GM18520 (cell line): ENCODE data around the gene TRPV6.

Experiments
- ATAC-seq: cut with Tn5 transposase; IDR thresholded peaks from one replicate; pipeline ENCODE4 v1.9.1; 2021; ENCODE audit not compliant: unreplicated experiment

TRPV6 gene

GRCh38 chr7:142885311-142886230, at the start of gene TRPV6:
Gene TRPV6, minus strand, starts transcription at chr7:142885745.
- ATAC-seq: no peak

- no peak for ATAC-seq
Observed at GRCh38 chr7:142934056-142934455, 48.5 kb upstream of the TRPV6 start.

DNA sequence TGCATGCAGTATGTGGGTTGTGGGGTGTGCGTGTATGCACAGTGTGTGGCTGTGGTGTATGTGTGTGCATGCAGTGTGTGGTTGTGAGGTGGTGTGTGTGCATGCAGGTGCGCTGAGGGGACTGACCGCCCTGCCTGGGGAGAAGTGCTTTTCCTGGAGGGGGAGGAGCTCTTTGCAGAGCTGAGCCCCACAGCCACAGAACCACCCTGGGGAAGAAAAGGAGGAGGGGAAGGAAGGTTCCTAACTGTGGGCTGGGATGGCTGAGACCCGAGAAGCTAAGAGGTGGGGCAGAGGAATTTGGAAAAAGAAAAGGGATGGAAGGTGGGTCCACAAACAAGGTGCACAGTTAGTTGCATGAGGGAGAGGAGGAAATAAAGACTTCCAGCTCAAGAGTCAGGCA, 48.1 kb upstream of the TRPV6 start, which contains the start of gene TRPV5:
Gene TRPV5, minus strand, starts transcription at position 123 of the 400 bp plus-strand sequence. CDS start 287 bp downstream, outside the sequence.
- ATAC-seq: no peak

DNA sequence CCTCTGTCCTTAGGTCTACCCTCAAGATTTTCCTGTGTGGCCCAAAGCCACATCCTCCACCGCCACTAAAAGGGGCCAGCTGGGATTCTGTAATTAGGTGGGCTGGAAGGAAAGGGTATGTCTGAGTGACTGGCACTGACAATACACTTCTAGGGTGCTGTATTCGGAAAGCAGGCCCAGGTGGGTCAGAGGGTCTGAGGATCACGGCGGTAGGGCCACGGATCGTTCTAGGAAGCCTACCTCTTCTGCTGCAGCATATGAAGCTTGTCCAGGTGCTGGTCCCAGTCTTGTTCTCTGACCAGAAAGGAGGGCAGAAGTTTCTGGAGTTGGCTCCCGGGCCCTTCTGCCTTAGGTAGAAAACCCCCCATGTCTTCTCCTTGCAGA, 47.5 kb upstream of the TRPV6 start:
- ATAC-seq: no peak

GRCh38 chr7:142932386-142933091, 47.0 kb upstream of the TRPV6 start:
- no peak for ATAC-seq

GRCh38 chr7:142930126-142930730, 44.7 kb upstream of the TRPV6 start:
- no peak for ATAC-seq

DNA sequence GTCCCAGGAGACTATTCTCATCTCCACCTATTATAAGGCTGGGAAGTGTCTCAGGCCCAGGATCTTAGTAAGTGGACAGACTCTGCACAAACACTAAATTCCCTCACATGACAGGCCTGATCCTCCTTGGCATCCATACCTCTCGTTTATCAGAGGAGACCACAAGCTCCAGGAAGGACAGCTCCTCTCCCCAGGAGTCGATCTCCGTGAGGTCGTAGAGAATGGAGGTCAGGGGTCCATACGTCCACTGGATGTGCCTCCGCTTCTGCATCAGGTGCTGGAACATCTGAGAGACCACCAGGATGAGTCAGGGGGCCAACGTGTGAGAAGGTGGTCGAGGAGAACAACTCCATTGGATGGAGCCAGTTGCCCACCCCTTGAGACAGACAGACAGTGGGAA, 42.4 kb upstream of the TRPV6 start:
- no peak for ATAC-seq

DNA sequence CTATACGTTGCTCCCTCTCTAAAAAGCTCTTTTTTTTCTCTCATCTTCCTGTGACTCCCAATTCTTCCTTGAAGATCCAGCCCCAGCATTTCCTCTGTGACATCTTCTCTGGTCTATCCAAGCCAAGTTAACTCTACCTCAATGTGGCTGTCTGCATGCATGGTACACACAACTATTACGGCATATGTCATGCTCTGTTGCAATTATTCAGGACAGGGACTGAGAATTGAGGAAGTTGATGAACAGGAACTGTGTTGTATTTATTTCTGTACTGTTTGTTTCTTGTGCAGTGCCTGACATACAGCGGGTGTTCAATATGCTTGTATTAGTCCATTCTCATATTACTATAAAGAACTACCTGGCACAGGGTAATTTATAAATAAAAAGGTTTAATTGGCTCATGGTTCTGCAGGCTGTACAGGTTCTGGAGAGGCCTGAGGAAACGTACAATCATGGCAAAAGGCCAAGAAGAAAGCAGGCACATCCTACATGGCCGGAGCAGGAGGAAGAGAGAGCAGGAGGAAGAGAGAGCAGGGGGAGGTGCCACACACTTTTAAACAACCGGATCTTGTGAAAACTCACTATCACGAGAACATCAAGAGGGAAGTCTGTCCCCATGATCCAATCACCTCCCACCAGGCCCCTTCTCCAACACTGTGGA, 41.7 kb upstream of the TRPV6 start:
- no peak for ATAC-seq

- ATAC-seq: no peak
Observed at GRCh38 chr7:142925413-142925812, 39.9 kb upstream of the TRPV6 start.

DNA sequence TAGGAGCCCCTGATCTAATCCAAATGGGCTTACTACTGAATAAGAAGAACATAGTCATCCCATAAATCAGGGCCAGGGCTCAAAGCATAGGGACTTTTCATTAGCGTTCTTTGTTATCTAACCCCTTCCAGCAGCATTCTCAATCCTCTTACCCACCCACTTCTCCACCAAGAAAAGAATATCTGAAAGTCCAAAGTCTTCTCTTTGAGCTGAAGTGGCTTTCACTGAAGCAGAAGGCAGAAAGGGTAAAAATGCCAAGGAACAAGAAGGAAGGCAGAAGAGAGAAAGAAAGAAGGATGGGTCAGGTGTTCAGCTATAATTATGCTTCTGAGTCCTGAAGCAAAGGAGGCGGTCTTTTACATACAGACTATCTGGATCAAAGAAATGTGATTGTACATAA, 37.8 kb upstream of the TRPV6 start:
- ATAC-seq: no peak

DNA sequence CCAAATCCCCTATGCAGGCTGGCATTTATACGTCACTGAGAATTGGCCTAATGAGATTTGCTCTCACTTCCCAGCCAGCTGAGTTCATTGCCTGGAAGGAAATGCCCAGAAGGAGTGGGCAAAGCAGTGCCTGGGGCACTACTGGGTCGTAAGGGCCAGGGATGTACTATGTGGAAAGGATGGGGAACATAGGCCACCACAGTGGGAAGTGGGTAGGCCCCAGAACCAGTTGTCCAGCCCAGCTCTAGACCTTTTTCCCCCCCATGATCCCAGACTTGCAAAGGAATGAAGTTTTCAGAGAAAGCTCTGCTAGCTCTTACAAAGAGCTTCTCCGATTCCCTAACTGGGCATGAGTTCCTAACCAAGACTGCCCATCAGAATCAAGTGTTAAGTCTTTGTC, 34.1 kb upstream of the TRPV6 start:
- ATAC-seq: no peak

- no peak for ATAC-seq
Observed at GRCh38 chr7:142918901-142919300, 33.4 kb upstream of the TRPV6 start.

GRCh38 chr7:142917447-142917846, 31.9 kb upstream of the TRPV6 start:
- no peak for ATAC-seq

GRCh38 chr7:142916508-142916907, 31.0 kb upstream of the TRPV6 start:
- no peak for ATAC-seq

- no peak for ATAC-seq
Observed at GRCh38 chr7:142915315-142915714, 29.8 kb upstream of the TRPV6 start.

DNA sequence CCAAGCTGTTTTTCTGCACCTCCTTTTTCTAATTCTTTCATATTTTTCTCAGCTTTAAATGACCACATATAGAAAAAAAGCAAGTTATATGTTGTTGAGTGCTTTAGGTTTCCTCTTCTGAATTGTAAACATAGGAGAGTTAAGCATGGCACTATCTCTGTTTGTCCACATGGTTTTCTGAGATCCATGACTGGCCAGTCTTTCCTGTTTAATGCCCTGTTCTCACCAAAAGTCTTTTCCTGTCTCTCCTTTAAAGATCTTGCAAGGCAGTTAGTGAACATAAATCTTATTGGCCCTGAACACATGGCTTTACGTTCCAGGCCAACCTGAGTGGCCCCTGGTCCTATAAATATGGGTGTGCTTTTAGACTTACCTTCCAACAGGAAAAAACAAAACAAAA, 28.6 kb upstream of the TRPV6 start:
- no peak for ATAC-seq

DNA sequence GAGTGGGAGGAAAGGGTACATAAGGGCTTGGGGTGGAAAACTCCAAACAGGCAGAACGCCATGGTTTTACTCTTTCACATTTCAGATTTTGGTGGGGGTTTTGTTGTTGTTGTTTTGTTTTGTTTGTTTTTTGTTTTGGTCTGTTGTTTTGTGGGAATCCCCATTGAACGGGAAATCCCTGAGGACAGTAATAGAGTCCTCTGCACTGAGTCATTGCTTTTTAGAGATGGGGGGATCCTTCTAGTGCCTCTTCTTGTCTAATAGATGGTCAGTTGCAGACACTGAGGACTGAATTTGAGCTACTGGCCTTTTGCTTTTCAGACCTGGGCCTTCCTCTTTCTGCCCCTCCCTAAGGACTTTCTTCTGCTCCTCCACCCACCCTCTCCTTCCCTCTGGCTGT, 28.0 kb upstream of the TRPV6 start:
- no peak for ATAC-seq

DNA sequence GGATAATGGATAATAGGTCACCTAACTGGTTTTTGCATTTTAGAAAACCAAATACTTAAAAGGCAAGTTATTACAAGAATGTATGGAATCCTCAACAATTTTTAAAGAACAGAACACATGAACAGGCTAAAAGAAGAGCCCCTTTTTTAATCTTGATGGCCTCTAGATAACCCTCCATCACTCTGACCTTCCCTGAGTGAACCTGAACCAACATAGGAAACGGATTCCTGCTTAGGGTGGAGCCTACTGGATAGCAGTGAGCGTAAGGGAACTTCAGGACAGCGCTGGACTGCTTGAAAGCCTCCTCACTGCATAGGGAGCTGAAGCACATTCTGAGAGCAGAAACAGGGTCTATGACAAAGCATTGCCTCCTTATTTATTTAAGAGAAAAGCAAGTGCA, 27.5 kb upstream of the TRPV6 start:
- ATAC-seq: no peak

GRCh38 chr7:142910481-142910880, 24.9 kb upstream of the TRPV6 start:
- ATAC-seq: no peak

DNA sequence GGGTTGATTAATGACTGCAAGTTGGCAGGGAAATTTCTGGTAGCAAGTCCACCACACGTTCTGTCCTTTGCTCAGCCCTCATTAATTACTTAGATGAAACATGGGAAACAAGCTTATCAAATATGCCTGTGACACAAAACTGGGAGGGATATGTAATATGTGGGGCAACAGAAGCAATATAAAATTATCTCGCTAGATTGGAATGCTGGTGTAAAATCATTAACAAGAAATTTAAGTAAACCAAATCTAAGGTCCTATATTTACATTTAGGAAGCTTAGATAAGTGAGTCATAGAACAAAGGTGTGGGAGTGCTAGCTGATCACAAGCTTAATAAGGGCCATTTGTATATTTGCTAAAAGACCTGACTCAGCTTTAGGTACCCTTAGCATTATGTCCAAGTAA, 24.5 kb upstream of the TRPV6 start:
- ATAC-seq: no peak
